ENCODE measurements around the gene CDH26.
A peak's percentile ranks its signal among the peaks of the same experiment; 100 is the strongest.
"Not testable (repeated sequence)": the region's sequence is repeated elsewhere in the genome, so short reads cannot be mapped to it uniquely, and the experiment has no call there.

The CDH26 gene

GRCh38 chr20:59942245-59942644 is 16.0 kb upstream of the CDH26 start:
- no peak for DNase-seq

GRCh38 chr20:59944726-59945125 is 13.5 kb upstream of the CDH26 start:
- DNase-seq, result no peak

GRCh38 chr20:59945175-59945574 is 13.0 kb upstream of the CDH26 start:
- DNase-seq, result no peak

DNA sequence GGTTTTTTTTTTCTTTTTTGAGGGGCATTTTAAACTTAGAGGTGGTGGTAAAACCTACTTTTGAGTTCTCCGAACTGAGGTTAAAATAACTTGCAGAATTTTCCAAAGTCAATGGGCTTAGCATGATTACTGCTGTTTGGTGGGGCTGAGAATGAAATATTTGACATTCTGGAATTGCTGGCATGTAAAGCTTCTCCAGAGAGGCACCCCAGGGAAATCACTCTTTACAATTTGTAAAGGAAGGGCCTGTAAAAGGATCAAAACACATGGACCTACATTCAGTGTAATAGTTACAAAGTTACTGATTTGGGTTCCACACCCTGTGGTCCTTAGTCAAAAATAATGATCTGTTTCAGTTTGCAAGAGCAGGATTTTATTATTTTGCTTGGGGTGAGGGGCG is 12.5 kb upstream of the CDH26 start:
- no peak for DNase-seq

DNA sequence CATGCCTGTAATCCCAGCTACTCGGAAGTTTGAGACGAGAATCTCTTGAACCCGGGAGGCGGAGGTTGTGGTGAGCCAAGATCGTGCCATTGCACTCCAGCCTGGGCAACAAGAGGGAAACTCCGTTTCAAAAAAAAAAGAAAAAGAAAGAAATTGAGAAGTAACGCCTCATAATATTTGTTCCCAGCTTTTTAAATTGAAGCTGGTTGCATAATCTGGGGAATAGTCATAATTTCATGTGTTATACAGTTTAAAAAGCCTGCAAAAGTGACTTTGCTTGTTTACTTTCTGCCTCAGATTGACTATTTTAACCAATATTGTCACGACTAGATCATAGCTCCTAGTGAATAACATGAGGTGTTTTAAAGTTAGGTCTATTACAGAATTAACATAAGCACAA is 10.8 kb upstream of the CDH26 start:
- DNase-seq, result no peak

- DNase-seq, result no peak
Measured at GRCh38 chr20:59948212-59948611, 10.0 kb upstream of the CDH26 start.

GRCh38 chr20:59948828-59949720 is 9.1 kb upstream of the CDH26 start:
- DNase-seq, result peak; percentile 29

DNA sequence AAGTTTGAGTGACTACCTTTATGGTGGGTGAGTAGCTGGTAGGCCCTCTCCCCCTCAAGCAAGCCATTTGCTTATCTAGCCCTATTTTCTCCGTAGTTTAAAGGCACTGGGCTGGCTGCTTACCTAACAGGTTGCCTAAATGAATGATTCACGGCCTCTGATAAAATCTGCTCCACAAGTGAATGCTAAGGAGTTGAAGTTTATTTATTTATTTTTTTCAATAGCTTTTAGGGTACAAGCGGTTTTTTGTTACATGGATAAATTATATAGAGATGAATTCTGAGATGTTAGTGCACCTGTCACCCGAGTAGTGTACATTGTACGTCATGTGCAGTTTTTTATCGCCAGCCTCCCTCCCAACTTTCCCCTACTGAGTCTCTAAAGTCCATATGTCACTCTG is 8.3 kb upstream of the CDH26 start:
- DNase-seq, result no peak

DNA sequence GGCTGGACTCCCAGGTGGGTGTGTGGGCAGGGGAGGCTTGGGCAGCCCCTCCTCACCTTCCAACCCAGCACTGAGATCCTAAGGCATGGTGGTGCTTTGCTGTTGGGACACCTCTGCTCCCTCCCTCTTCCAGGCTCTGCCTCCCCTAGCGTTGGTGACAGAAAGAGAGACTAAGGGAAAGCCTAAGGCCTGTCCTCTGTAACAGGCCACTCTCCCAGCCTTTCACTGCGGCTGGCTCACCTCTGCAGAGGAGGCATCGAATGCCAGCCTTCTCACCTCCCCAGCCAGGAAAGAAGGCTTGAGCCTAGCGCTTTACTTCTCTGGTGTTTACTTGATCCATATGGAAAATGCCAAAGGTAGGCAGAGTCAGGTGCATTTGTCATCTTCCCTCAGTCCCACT is 3.5 kb upstream of the CDH26 start:
- no peak for DNase-seq

DNA sequence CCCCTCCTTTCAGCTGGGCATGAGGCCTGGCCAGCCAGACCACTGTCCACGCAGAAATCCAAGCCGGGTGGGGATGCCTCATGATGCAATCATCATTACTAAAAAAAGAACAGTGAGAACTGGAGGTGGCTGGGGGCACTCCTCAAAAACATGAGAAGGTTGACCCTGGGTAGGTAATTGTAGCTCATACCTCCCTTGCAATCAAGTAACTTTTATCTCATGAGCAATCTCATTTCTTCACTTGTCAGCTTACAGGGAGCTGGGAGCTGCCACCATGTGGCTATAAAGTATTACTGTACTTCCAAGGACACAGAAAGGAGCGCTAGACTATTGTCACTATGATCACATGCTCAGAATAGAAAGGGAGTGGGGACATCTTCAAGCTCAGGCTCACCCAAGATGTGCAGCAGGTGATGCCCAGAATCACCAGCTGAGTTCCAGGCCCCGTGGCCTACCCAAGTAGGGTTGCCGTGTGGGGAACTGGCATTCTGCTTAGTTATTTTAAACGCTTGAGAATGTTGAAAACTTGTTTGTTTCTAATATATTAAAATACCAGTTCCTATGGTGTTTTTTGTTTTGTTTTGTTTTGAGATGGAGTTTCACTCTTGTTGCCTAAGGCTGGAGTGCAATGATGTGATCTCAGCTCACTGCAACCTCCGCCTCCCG is 3.0 kb upstream of the CDH26 start:
- DNase-seq, result peak; percentile 17

GRCh38 chr20:59957568-59957967 is 655 bp upstream of the CDH26 start:
- not testable (repeated sequence) for DNase-seq

DNA sequence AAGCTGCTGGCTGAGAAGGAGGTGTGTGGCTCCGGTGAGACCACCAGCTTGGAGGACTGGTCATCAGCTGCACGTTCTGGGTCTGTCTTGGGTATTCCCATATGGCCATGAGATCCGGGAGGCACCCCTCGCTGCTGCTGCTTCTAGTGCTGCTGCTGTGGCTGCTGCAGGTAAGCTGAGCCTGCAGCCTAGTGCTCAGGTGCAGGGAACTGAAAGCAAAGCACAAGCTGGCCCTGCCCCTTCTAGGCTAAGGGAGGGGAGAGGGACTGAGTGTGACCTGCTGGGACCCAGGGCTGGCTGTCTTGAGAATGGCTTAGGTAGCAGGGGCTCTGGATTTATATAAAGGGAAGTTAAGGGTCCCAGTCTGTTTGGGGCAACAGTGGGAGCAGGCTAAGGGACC is 403 bp downstream of the CDH26 start:
- no peak for DNase-seq

DNA sequence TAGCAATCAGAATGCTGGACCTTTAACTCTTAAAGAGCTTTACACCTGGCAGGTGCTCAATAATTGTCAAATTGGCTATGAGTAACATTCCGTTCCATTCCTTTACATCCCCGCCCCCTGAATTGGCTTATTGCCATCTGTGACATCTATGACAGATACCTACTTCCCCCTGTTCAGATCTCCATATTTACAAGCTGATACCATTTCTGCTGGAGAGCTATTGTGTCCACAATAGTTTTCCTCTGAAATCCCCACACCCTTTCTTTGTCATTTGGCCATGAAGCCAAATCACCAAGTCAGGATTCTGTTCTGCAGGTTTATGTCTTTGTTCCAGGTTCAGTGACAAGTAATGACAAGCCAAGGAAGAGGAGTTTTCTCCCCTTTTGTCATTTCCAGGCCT is 3.2 kb downstream of the CDH26 start:
- DNase-seq, result no peak

DNA sequence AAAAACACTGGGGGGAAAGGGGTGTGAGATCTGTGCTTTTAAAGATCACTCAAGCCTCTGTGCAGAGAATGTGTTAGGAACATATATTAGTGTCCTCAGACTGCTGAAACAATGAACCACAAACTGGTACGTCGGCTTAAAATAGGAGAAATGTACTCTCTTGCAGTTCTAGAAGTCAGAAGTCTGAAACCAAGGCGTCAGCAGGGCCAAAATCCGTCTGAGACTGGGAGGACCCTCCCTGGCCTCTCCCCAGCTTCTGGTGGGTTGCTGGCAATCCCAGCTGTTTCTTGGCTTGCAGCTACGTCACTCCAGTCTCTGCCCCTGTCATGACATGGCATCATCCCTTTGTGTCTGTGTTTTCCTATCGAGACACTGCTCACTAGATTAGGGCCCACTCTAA is 3.9 kb downstream of the CDH26 start:
- DNase-seq, result no peak

- no peak for DNase-seq
Measured at GRCh38 chr20:59966428-59966827, 8.2 kb downstream of the CDH26 start.

GRCh38 chr20:59971428-59971827 is 13.2 kb downstream of the CDH26 start:
- no peak for DNase-seq

DNA sequence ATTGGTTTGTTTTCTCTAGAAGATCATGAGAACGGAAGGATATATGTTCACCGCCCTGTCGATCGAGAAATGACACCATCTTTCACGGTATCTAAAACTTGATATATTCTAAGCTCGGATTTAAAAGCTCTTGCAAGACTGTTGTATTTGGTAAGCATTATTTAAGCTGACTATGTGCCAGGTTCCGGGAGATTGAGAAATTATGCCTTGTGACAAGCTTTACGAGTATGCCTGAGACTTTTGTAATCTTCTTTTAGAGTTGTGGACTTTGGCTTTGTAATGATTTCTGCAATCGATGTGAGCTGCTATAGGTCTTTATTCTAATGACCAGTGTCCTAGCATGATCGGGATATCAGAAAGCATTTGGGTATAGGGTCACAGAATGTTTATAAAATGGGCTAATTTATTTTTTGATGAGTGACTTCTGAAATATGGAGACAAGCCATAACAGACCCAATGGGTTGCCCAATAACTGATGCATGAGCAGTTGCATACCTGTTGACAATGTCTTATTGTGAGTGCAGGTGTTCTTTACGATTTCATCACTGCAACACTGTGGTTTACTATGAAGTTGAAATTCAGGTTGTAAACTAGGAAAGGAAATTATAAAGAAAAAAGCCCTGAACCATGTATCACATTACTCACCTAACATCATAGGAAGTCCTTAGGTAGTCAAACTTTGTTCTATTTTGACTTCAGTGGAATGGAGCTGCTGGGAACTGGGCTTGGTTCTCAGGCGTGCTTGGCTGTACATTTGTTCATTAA is 14.0 kb downstream of the CDH26 start:
- DNase-seq, result no peak

DNA sequence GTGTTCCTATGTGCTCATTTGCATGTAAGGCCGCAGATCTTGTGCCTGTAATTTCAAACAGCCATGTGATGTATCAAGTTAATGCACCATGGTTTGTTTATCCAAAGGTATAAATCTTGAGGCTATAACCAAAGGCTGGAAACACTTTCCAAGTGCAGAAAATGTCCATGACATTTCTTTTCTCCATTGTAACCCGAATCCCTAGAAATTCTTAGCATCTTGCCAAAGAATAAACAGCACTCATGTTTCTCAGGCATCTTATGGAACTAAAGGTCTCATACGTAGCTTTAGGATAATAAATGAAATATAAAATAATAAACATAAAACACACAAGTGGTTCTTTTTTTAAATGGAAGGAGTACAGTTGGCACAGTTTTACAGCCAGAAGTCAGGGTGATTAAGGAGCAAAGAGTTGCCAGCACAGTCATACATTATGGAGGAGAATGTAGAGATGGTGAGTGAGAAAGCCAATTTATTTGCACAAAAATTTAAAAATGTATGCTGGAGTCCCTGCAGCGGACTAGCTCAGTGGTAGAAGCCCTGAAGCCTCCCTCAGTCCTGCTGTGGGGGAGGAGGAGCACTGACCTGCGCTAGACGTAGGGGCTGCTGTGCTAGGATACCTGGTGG is 18.0 kb downstream of the CDH26 start:
- no peak for DNase-seq

- DNase-seq, result no peak
Measured at GRCh38 chr20:59977086-59977485, 18.9 kb downstream of the CDH26 start.

DNA sequence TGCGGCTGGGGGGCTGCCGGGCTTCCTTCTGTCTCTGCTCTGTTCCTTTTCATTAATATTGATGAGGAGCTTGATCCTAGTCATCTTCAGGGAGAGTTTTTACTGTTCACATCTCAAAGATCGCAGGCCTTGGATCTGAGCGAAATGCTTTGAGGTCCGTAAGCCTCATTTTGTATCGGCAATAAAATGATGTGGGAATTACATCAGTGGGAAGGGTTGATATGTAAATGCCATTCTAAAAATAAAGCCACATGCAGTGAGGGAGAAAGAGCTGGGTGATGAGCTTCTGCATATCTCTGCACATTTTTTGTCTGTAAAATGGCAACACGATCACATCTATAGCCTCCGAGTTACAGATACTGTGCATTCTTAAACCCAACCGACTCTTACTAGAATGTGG is 24.9 kb downstream of the CDH26 start:
- no peak for DNase-seq

- DNase-seq, result no peak
Measured at GRCh38 chr20:59984541-59984940, 26.3 kb downstream of the CDH26 start.

DNA sequence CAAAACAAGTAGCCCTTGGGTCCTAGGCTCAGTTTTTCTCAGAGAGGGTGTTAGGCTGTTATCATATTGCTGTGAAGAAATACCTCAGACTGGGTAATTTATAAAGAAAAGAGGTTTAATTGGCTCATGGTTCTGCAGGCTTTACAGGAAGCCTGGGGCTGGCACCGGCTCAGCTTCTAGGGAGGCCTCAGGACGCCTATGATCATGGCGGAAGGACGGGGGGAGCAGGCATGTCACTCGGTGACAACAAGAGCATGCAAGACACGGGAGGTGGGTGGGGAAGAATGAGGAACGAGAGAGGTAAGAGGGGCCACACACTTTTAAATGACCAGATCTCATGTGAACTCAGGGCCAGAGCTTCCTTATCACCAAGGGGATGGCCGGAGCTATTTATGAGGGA is 26.9 kb downstream of the CDH26 start:
- DNase-seq, result no peak

GRCh38 chr20:59985864-59986263 is 27.6 kb downstream of the CDH26 start:
- DNase-seq, result no peak

All from COR-L47 (cell line).